Measurements from ENCODE around the gene PTPRM.

PTPRM gene

GRCh38 chr18:7908681-7909299 lies 341.7 kb downstream of the PTPRM start:
- H3K36me3 ChIP-seq (ENCODE audit: insufficient read depth, low read length), result no peaks in the 10 kb centered on the region
- H4K20me1 ChIP-seq (ENCODE audit: insufficient read depth, low read length, poor library complexity, severe bottlenecking), result no peaks in the 10 kb centered on the region
- H3K9me2 ChIP-seq (replicated peaks; ENCODE audit: low read depth, low read length), result no peaks in the 10 kb centered on the region
- no peaks in the 10 kb centered on the region for H3K4me1 ChIP-seq (ENCODE audit: insufficient read depth, low read length, poor library complexity, severe bottlenecking)
- H3K4me2 ChIP-seq (ENCODE audit: low read depth, low read length, poor library complexity, severe bottlenecking), result no peak overlapping the region
- no peaks in the 10 kb centered on the region for H3K79me2 ChIP-seq (ENCODE audit: insufficient read depth, low read length)
- TF ChIP-seq EZH2phosphoT487 (IDR thresholded peaks at IDR 0.05; ENCODE audit: borderline replicate concordance) (no peak), CTCF (conservative IDR thresholded peaks at IDR 0.05; ENCODE audit: low read length) (no peak)
- H3K4me3 ChIP-seq (ENCODE audit: low read length, poor library complexity, severe bottlenecking), result no peak overlapping the region
- H3F3A ChIP-seq (ENCODE audit: low read depth), result no peaks in the 10 kb centered on the region
- no peak overlapping the region for H2AFZ ChIP-seq (ENCODE audit: low read length)
- H3K27me3 ChIP-seq (ENCODE audit: insufficient read depth, low read length, poor library complexity, severe bottlenecking), result no peaks in the 10 kb centered on the region
- H3K9ac ChIP-seq (ENCODE audit: low read depth, low read length, poor library complexity, severe bottlenecking), result no peak overlapping the region
- no peaks in the 10 kb centered on the region; the same call in 1 of the 2 replicates for H3K9me3 ChIP-seq (ENCODE audit: insufficient read depth, low read depth, low read length)

GRCh38 chr18:7914834-7915670 lies 347.9 kb downstream of the PTPRM start:
- TF ChIP-seq EZH2phosphoT487 (IDR thresholded peaks at IDR 0.05; ENCODE audit: borderline replicate concordance), result no peak
- H3K4me2 ChIP-seq (ENCODE audit: low read depth, low read length, poor library complexity, severe bottlenecking), result no peak overlapping the region
- no peaks in the 10 kb centered on the region for H4K20me1 ChIP-seq (ENCODE audit: insufficient read depth, low read length, poor library complexity, severe bottlenecking)
- no peak overlapping the region for H3K4me3 ChIP-seq (ENCODE audit: low read length, poor library complexity, severe bottlenecking)
- H3K9me3 ChIP-seq (ENCODE audit: insufficient read depth, low read depth, low read length), result no peaks in the 10 kb centered on the region; the same call in 1 of the 2 replicates
- no peaks in the 10 kb centered on the region for H3F3A ChIP-seq (ENCODE audit: low read depth)
- H3K36me3 ChIP-seq (ENCODE audit: insufficient read depth, low read length), result no peaks in the 10 kb centered on the region
- no peaks in the 10 kb centered on the region for H3K79me2 ChIP-seq (ENCODE audit: insufficient read depth, low read length)
- no peaks in the 10 kb centered on the region for H3K4me1 ChIP-seq (ENCODE audit: insufficient read depth, low read length, poor library complexity, severe bottlenecking)
- no peak overlapping the region for H3K9ac ChIP-seq (ENCODE audit: low read depth, low read length, poor library complexity, severe bottlenecking)
- no peaks in the 10 kb centered on the region for H3K9me2 ChIP-seq (replicated peaks; ENCODE audit: low read depth, low read length)
- H2AFZ ChIP-seq (ENCODE audit: low read length), result no peak overlapping the region
- H3K27me3 ChIP-seq (ENCODE audit: insufficient read depth, low read length, poor library complexity, severe bottlenecking), result no peaks in the 10 kb centered on the region

GRCh38 chr18:7918701-7919100 lies 351.6 kb downstream of the PTPRM start:
- Histone ChIP-seq H3F3A (ENCODE audit: low read depth) (no peaks in the 10 kb centered on the region), H3K79me2 (ENCODE audit: insufficient read depth, low read length) (no peaks in the 10 kb centered on the region), H3K9ac (ENCODE audit: low read depth, low read length, poor library complexity, severe bottlenecking) (no peak overlapping the region), H3K4me1 (ENCODE audit: insufficient read depth, low read length, poor library complexity, severe bottlenecking) (no peaks in the 10 kb centered on the region), H3K27me3 (ENCODE audit: insufficient read depth, low read length, poor library complexity, severe bottlenecking) (no peaks in the 10 kb centered on the region), H4K20me1 (ENCODE audit: insufficient read depth, low read length, poor library complexity, severe bottlenecking) (no peaks in the 10 kb centered on the region), H3K4me2 (ENCODE audit: low read depth, low read length, poor library complexity, severe bottlenecking) (no peak overlapping the region), H3K9me3 (ENCODE audit: insufficient read depth, low read depth, low read length) (no peaks in the 10 kb centered on the region; the same call in 1 of the 2 replicates), H2AFZ (ENCODE audit: low read length) (no peak overlapping the region), H3K36me3 (ENCODE audit: insufficient read depth, low read length) (no peaks in the 10 kb centered on the region), H3K4me3 (ENCODE audit: low read length, poor library complexity, severe bottlenecking) (no peak overlapping the region), H3K9me2 (replicated peaks; ENCODE audit: low read depth, low read length) (no peaks in the 10 kb centered on the region)
- TF ChIP-seq EZH2phosphoT487 (IDR thresholded peaks at IDR 0.05; ENCODE audit: borderline replicate concordance) (no peak), CTCF (conservative IDR thresholded peaks at IDR 0.05; ENCODE audit: low read length) (no peak)

All from Loucy (cell line).